ENCODE results near the gene TTC13. TPM values are rescaled to one million over a fixed set of nuclear protein-coding genes. Genes with fewer than 3 reads are reported as not detected.

TTC13 gene
- total RNA-seq, 6 donors from 2014 or later: 18.6 to 41.9 (median 33.3) TPM

DNA sequence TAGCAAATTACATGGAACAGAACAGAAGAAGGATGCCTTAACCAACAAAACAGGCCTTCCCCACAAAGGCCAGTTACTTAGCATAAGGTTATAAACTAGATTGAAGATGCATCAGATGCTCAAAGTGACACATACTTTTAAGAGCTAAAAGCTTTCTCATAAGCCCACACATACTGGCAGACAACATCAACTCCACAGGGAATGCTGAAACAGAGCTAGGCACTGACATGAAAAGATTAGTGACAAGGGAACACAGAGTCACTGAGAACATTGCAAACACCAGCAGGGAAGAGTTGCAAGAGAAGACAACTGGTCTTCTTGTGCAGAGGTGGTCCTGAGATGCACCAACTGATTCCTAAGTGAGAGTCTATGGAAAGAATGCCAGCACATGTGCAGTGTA lies 6.9 kb downstream of the TTC13 start:
- H3K9me3 ChIP-seq: no peaks in the 10 kb centered on the region
- peaks cover 1 to 12% (median 6%) of the 10 kb centered on the region in 4 donors for H3K4me1 ChIP-seq
- peaks cover 0 to 5% (median 2%) of the 10 kb centered on the region in 4 donors for H3K36me3 ChIP-seq
- TF ChIP-seq, protein P1, sequence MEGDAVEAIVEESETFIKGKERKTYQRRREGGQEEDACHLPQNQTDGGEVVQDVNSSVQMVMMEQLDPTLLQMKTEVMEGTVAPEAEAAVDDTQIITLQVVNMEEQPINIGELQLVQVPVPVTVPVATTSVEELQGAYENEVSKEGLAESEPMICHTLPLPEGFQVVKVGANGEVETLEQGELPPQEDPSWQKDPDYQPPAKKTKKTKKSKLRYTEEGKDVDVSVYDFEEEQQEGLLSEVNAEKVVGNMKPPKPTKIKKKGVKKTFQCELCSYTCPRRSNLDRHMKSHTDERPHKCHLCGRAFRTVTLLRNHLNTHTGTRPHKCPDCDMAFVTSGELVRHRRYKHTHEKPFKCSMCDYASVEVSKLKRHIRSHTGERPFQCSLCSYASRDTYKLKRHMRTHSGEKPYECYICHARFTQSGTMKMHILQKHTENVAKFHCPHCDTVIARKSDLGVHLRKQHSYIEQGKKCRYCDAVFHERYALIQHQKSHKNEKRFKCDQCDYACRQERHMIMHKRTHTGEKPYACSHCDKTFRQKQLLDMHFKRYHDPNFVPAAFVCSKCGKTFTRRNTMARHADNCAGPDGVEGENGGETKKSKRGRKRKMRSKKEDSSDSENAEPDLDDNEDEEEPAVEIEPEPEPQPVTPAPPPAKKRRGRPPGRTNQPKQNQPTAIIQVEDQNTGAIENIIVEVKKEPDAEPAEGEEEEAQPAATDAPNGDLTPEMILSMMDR (IDR thresholded peaks at IDR 0.05): no peak
- TF ChIP-seq POLR2A (IDR thresholded peaks at IDR 0.05) (no peak), POLR2AphosphoS5 (IDR thresholded peaks at IDR 0.05) (no peak), EP300 (IDR thresholded peaks at IDR 0.05) (no peak)
- no peak overlapping the region for H3K4me3 ChIP-seq
- no peak for ATAC-seq (ENCODE audit: low FRiP score in 2 of 2)
- DNase-seq: no peak
- no peak overlapping the region for H3K27ac ChIP-seq
- no peaks in the 10 kb centered on the region for H3K27me3 ChIP-seq

DNA sequence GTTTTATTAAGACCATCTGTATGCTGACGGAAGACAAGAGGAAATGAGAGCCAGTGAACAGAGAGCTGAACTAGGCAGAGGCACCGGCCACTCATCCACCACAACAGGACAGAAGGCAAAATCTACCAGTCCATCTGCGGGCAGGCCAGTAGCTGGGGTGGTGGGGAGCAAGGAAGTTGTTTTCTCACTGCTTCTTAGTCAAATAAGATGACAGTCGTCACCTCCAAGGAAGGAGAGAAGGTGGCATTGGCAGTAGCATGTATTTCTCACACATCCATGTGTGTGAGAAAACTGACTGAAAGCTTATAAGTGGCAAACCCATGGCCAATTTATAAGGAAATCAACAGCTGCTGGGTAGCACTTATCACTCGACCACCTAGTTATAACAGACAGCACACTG lies 8.2 kb downstream of the TTC13 start:
- H3K27ac ChIP-seq: no peak overlapping the region
- DNase-seq (no peak), ATAC-seq (ENCODE audit: low FRiP score in 2 of 2) (no peak)
- H3K4me1 ChIP-seq: peaks cover 0 to 10% (median 1%) of the 10 kb centered on the region in 4 donors
- H3K27me3 ChIP-seq: no peaks in the 10 kb centered on the region
- no peaks in the 10 kb centered on the region for H3K9me3 ChIP-seq
- 89 to 96% methylated on average over 5 of the region's 5 CpGs for WGBS, 2 donors
- no peak overlapping the region for H3K4me3 ChIP-seq
- no peak for TF ChIP-seq EP300 (IDR thresholded peaks at IDR 0.05)
- TF ChIP-seq POLR2AphosphoS5 (IDR thresholded peaks at IDR 0.05): no peak
- no peak for TF ChIP-seq POLR2A (IDR thresholded peaks at IDR 0.05)
- TF ChIP-seq, protein P1 (IDR thresholded peaks at IDR 0.05): no peak
- H3K36me3 ChIP-seq: no peaks in the 10 kb centered on the region

DNA sequence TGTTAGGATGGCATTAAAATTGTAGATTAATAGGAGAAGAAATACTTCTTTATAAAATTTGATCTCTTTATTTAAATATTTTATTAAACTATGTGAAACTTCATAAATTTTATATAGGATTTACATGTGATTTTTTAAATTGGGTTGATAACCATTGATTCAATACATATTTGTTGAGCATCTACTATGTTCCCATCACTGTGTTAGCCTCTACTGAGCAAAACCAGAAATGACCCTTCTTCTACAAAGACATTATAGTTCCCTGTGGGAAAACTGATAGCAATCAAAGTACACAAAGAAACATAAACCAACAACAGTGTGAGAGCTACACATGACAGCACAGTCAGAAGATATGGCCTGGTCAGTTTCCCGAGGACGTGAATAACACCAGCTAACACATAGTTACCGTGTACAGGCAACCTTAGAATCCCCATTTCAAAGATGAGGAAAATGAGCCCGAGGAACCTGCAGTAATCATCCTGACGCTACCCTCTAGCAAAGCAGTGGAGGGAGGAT lies 12.2 kb downstream of the TTC13 start:
- ATAC-seq (ENCODE audit: low FRiP score in 2 of 2): no peak
- 83 to 90% methylated on average over 5 of the region's 5 CpGs for WGBS, 2 donors

DNA sequence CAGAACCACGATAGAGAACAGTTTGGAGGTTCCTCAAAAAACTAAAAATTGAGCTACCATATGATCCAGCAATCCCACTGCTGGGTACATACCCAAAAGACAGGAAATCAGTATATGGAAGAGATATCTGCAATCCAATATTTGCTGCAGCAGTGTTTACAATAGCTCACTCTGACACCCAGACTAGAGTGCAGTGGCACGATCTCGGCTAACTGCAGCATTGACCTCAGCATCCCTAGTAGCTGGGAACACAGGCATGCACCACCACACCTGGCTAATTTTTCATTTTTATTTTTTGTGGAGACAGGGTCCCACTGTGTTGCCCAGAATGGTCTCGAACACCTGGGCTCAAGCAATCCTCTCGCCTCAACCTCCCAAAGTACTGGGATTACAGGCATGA lies 13.1 kb downstream of the TTC13 start:
- TF ChIP-seq POLR2AphosphoS5 (IDR thresholded peaks at IDR 0.05): no peak
- TF ChIP-seq POLR2A (IDR thresholded peaks at IDR 0.05): no peak
- TF ChIP-seq, protein P1 (IDR thresholded peaks at IDR 0.05): no peak
- no peak for TF ChIP-seq EP300 (IDR thresholded peaks at IDR 0.05)
- no peaks in the 10 kb centered on the region for H3K27me3 ChIP-seq
- no peaks in the 10 kb centered on the region for H3K4me1 ChIP-seq
- WGBS, 2 donors: 93 to 94% methylated on average over 5 of the region's 5 CpGs
- H3K9me3 ChIP-seq: no peaks in the 10 kb centered on the region
- DNase-seq (no peak), ATAC-seq (ENCODE audit: low FRiP score in 2 of 2) (no peak)
- H3K27ac ChIP-seq: no peak overlapping the region
- H3K4me3 ChIP-seq: no peak overlapping the region
- peaks cover 0 to 2% (median 0%) of the 10 kb centered on the region in 4 donors for H3K36me3 ChIP-seq

More for the DNA sequence above, 12.2 kb downstream of the TTC13 start:
- H3K4me3 ChIP-seq: no peak overlapping the region
- DNase-seq: no peak
- H3K27ac ChIP-seq: no peak overlapping the region
- TF ChIP-seq, protein P1 (IDR thresholded peaks at IDR 0.05): no peak
- TF ChIP-seq POLR2A (IDR thresholded peaks at IDR 0.05) (no peak), POLR2AphosphoS5 (IDR thresholded peaks at IDR 0.05) (no peak), EP300 (IDR thresholded peaks at IDR 0.05) (no peak)
- H3K9me3 ChIP-seq: no peaks in the 10 kb centered on the region
- no peaks in the 10 kb centered on the region for H3K4me1 ChIP-seq
- H3K36me3 ChIP-seq: no peaks in the 10 kb centered on the region
- no peaks in the 10 kb centered on the region for H3K27me3 ChIP-seq

DNA sequence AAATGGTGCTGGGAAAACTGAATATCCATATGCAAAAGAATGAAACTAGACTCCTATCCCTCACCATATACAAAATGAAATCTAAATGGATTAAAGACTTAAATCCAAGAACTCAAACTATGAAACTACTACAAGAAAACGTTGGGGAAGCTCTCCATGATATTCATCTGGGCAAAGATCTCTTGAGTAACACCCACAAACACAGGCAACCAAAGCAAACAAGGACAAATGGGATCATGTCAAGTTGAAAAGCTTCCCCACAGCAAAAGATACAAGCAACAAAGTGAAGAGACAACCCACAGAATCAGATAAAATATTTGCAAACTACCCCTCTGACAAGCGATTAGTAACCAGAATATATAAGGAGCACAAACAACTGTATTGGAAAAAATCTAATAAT lies 13.8 kb downstream of the TTC13 start:
- Histone ChIP-seq H3K36me3 (peaks cover 0 to 7% (median 0%) of the 10 kb centered on the region in 4 donors), H3K4me3 (no peak overlapping the region), H3K27ac (no peak overlapping the region), H3K9me3 (no peaks in the 10 kb centered on the region), H3K27me3 (no peaks in the 10 kb centered on the region), H3K4me1 (no peaks in the 10 kb centered on the region)
- TF ChIP-seq, protein P1 (IDR thresholded peaks at IDR 0.05): no peak
- TF ChIP-seq POLR2A (IDR thresholded peaks at IDR 0.05) (no peak), POLR2AphosphoS5 (IDR thresholded peaks at IDR 0.05) (no peak), EP300 (IDR thresholded peaks at IDR 0.05) (no peak)
- WGBS, 2 donors: 47 to 50% methylated on average over 2 of the region's 2 CpGs
- DNase-seq: no peak
- no peak for ATAC-seq (ENCODE audit: low FRiP score in 2 of 2)
